Activated naive CD4-positive, alpha-beta T cell treated with anti-CD3 and anti-CD28 coated beads, Interleukin-2, amount 50 U/mL, for 24 hours (primary cell): Measurements from ENCODE around the gene YIPF3.

Source experiments
- H3K27ac Mint-ChIP-seq: one replicate; pipeline ENCODE4 v1.8.0; 2021; ENCODE audit warnings: mild to moderate bottlenecking, mixed read lengths
- H3K27me3 Mint-ChIP-seq: one replicate; pipeline ENCODE4 v1.8.0; 2021; ENCODE audit warnings: mixed read lengths
- H3K36me3 Mint-ChIP-seq: one replicate; pipeline ENCODE4 v1.8.0; 2021; ENCODE audit warnings: mixed read lengths
- H3K4me1 Mint-ChIP-seq: one replicate; pipeline ENCODE4 v1.8.0; 2021; ENCODE audit warnings: mixed read lengths
- H3K4me3 Mint-ChIP-seq: one replicate; pipeline ENCODE4 v1.8.0; 2021; ENCODE audit warnings: mild to moderate bottlenecking, mixed read lengths
- H3K9me3 Mint-ChIP-seq: one replicate; pipeline ENCODE4 v1.8.0; 2021; ENCODE audit warnings: mixed read lengths

The YIPF3 gene

DNA sequence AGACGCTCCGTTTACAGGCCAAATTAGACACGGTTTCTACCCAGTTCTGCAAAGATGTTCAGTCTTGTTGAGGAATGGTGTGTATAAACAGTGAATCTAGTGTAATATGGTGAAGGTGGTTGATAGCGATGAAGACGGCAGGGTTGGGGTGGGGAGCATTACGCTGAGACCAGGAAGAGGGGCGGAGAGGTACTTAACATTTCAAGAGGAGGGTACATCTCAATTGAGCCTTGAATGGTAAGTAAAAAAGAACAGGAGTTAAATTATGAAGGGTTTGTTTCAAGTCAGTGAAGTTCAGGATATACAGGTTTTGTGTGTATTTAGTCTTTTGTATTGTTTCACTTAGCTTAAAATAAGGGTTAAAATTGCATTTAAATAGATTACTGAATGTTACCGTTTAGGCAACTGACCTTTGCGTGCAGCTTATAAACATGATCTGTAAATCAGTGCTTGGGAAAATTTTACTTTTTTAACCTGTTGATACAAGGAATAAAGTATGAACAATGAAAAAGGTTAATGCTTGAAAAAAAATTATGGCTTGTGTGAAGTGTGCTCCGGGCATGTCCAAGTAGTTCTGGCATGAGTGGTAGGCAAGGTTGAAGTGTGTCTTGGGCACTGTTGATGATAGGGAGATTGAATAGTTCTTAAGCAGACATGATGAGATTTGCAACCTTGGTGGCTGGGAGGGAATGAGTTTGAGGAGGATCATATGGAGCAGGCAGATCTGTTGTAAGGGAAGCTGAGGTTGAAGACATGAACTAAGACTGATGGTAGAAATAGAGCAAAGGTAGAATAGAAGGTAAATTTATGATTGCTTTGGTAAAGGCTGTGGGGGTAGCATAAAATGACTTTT lies 1.0 kb upstream of the YIPF3 start:
- Mint-ChIP-seq H3K9me3 (no peaks in the 10 kb centered on the region), H3K36me3 (peaks cover 16% of the 10 kb centered on the region), H3K27me3 (no peaks in the 10 kb centered on the region), H3K4me3 (no peak overlapping the region), H3K27ac (no peak overlapping the region), H3K4me1 (peaks cover 28% of the 10 kb centered on the region)

- H3K9me3 Mint-ChIP-seq, result no peaks in the 10 kb centered on the region
- H3K4me3 Mint-ChIP-seq, result no peak overlapping the region
- no peak overlapping the region for H3K27ac Mint-ChIP-seq
- no peaks in the 10 kb centered on the region for H3K27me3 Mint-ChIP-seq
- peaks cover 19% of the 10 kb centered on the region for H3K36me3 Mint-ChIP-seq
- peaks cover 33% of the 10 kb centered on the region for H3K4me1 Mint-ChIP-seq
These were observed 394 bp downstream of the YIPF3 start for GRCh38 chr6:43516367-43516696.

- H3K4me1 Mint-ChIP-seq, result peaks cover 33% of the 10 kb centered on the region
- H3K9me3 Mint-ChIP-seq, result no peaks in the 10 kb centered on the region
- no peaks in the 10 kb centered on the region for H3K27me3 Mint-ChIP-seq
- peaks cover 19% of the 10 kb centered on the region for H3K36me3 Mint-ChIP-seq
- H3K27ac Mint-ChIP-seq, result no peak overlapping the region
- no peak overlapping the region for H3K4me3 Mint-ChIP-seq
These were observed 918 bp downstream of the YIPF3 start for GRCh38 chr6:43515808-43516207.

DNA sequence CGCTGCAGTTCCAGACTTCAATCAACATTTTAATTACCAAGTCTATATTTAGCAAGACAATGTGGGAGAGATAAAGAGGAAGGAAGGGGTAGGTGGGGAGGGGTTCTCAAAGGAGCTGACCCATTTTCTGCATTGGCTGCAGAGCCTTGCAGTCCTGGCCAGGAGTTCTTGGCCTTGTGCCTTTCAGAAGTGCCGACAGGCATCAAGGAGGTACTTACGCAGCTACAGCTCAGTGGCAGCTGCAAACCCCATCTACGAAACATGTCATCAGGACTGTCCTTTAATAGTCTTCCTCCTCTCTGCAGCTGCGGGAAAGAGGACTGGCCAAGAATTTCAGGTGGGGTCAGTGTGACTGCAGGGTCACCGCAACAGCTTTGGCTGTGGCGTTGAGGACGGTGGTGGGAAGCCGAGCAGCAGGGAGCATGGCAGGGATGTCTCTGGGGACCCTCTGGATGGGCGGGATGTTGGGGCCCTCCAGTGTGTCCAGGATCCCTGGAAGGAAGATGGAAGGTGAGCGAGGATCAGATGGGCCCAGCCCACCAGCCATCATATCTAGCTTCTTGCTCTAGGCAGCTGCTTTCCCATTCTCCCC lies 4.8 kb downstream of the YIPF3 start:
- peaks cover 46% of the 10 kb centered on the region for H3K4me1 Mint-ChIP-seq
- H3K36me3 Mint-ChIP-seq, result peaks cover 11% of the 10 kb centered on the region
- H3K9me3 Mint-ChIP-seq, result no peaks in the 10 kb centered on the region
- H3K27me3 Mint-ChIP-seq, result peaks cover 11% of the 10 kb centered on the region
- peak overlapping the region; percentile 12 for H3K4me3 Mint-ChIP-seq
- peak overlapping the region; percentile 74 for H3K27ac Mint-ChIP-seq

- no peak overlapping the region for H3K27ac Mint-ChIP-seq
These were observed 5.9 kb downstream of the YIPF3 start for GRCh38 chr6:43510827-43511163.

GRCh38 chr6:43509984-43510826 lies 6.5 kb downstream of the YIPF3 start, which contains the start of gene LRRC73:
TSS of gene LRRC73 (minus strand) at chr6:43510346. CDS start at chr6:43509785, 561 bp downstream.
- H3K4me1 Mint-ChIP-seq, result peaks cover 40% of the 10 kb centered on the region
- peaks cover 11% of the 10 kb centered on the region for H3K36me3 Mint-ChIP-seq
- peak within 1 kb of the TSS; percentile 80 for H3K4me3 Mint-ChIP-seq
- H3K27ac Mint-ChIP-seq, result peak within 1 kb of the TSS; percentile 12
- H3K9me3 Mint-ChIP-seq, result no peaks in the 10 kb centered on the region
- H3K27me3 Mint-ChIP-seq, result peaks cover 11% of the 10 kb centered on the region

More at GRCh38 chr6:43510827-43511163, 5.9 kb downstream of the YIPF3 start:
- Mint-ChIP-seq H3K27me3 (peaks cover 11% of the 10 kb centered on the region), H3K36me3 (peaks cover 11% of the 10 kb centered on the region), H3K4me3 (peak overlapping the region; percentile 70), H3K9me3 (no peaks in the 10 kb centered on the region), H3K4me1 (peaks cover 45% of the 10 kb centered on the region)

GRCh38 chr6:43509142-43509983 lies 7.4 kb downstream of the YIPF3 start:
- Mint-ChIP-seq H3K4me1 (peaks cover 32% of the 10 kb centered on the region), H3K27me3 (peaks cover 11% of the 10 kb centered on the region), H3K36me3 (peaks cover 10% of the 10 kb centered on the region), H3K9me3 (no peaks in the 10 kb centered on the region), H3K4me3 (peak overlapping the region; percentile 80), H3K27ac (peak overlapping the region; percentile 10)

DNA sequence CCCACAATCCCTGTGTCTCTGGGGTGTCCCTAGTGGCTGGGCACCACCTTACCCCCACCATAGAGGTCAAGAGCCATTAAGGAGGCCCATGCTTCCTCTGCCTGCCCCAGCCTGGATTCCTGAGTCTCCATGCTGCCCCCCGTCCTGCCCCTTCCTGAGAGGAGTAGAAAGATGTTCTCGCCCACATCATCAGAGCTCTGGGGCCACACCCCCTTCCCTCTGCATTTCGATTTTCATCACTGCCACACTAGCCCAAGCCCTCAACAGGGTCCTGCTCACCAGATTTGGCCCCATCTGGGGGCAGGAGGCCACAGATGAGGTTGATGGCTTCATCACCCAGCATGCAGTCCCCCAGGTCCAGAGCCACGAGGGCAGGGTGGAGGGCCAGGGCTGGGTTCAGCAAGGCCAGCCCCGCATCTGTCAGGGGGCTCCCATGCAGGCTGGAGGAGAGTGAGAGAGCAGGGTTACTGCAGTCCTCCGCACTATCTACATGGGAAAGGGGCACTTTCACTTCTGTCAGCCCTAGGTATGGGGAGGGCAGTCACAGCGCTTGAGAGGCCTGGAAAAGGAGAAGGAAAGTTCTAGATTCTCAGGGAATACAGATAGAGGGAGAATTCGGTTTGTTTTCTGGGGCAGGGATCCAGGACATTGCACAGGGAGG lies 8.1 kb downstream of the YIPF3 start:
- Mint-ChIP-seq H3K9me3 (no peaks in the 10 kb centered on the region), H3K27ac (peak overlapping the region; percentile 25), H3K4me3 (peak overlapping the region; percentile 80), H3K4me1 (peaks cover 29% of the 10 kb centered on the region), H3K27me3 (peaks cover 11% of the 10 kb centered on the region), H3K36me3 (peaks cover 9% of the 10 kb centered on the region)

GRCh38 chr6:43506667-43507471 lies 9.9 kb downstream of the YIPF3 start:
- Mint-ChIP-seq H3K4me1 (peaks cover 23% of the 10 kb centered on the region), H3K36me3 (peaks cover 7% of the 10 kb centered on the region), H3K4me3 (no peak overlapping the region), H3K9me3 (no peaks in the 10 kb centered on the region), H3K27ac (no peak overlapping the region), H3K27me3 (peaks cover 11% of the 10 kb centered on the region)

DNA sequence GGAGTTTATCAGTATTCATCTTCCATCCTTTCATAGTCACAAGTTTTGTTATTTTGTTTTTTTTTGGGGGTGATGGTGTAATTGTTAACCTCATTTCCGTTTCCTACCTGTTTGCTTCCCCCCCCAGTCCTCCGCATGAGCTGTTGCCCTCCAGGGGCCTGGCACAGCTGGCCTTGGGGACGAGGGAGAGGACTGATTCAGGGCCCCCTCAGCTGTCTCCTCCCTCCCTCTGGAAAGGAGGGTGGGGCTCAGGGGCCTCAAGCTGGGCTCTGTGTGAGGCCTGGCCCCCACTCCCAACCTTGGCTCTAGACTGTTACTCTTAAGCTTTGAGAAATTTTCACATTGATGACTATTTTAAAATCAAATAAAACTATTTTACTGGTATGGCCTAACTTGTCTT lies 10.6 kb downstream of the YIPF3 start:
- no peak overlapping the region for H3K27ac Mint-ChIP-seq
- H3K4me1 Mint-ChIP-seq, result peaks cover 18% of the 10 kb centered on the region
- no peaks in the 10 kb centered on the region for H3K9me3 Mint-ChIP-seq
- peaks cover 4% of the 10 kb centered on the region for H3K36me3 Mint-ChIP-seq
- H3K4me3 Mint-ChIP-seq, result no peak overlapping the region
- H3K27me3 Mint-ChIP-seq, result peaks cover 11% of the 10 kb centered on the region

DNA sequence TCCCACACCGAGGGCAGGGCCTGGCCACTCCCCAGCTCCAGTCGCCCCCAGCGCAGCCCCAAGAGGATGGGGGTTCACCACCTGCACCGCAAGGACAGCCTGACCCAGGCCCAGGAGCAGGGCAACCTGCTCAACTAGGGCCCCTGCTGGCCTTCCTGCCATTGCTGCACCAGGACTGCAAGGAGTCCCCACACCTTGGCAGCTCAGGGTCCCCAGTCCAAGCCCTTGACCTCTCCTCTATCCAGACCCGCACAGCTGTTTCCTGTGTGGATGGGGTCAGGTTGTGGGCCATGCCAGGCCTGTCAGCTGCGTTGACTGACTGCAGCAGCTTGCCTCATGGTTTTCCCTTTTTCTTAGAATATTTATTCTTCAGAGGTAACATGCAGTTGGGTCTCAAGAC lies 11.0 kb downstream of the YIPF3 start:
- Mint-ChIP-seq H3K4me1 (peaks cover 18% of the 10 kb centered on the region), H3K27ac (no peak overlapping the region), H3K4me3 (no peak overlapping the region), H3K9me3 (no peaks in the 10 kb centered on the region), H3K36me3 (peaks cover 4% of the 10 kb centered on the region), H3K27me3 (peaks cover 11% of the 10 kb centered on the region)

GRCh38 chr6:43504756-43505593 lies 11.8 kb downstream of the YIPF3 start:
- no peaks in the 10 kb centered on the region for H3K9me3 Mint-ChIP-seq
- peaks cover 4% of the 10 kb centered on the region for H3K36me3 Mint-ChIP-seq
- peaks cover 11% of the 10 kb centered on the region for H3K27me3 Mint-ChIP-seq
- no peak overlapping the region for H3K4me3 Mint-ChIP-seq
- H3K27ac Mint-ChIP-seq, result no peak overlapping the region
- H3K4me1 Mint-ChIP-seq, result peaks cover 18% of the 10 kb centered on the region

DNA sequence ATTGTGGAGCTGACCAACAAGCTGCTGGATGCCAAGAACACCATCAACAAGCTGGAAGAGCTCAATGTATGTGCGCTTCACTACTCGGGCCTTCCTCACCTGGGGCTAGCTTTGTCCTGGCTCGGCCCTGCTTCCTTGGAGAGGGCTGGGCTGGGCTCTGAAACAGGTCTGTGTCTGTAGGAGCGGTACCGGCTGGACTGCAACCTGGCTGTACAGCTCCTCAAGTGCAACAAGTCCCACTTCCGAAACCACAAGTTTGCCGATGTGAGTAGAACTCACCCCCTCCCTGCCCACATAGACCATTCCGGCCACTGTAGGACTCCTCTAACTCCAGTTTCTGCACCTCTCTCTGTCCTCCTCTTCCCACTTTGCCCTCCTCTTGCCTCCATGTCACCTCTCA lies 13.3 kb downstream of the YIPF3 start:
- Mint-ChIP-seq H3K36me3 (peaks cover 4% of the 10 kb centered on the region), H3K27ac (peak overlapping the region; percentile 66), H3K9me3 (no peaks in the 10 kb centered on the region), H3K4me1 (peaks cover 9% of the 10 kb centered on the region), H3K27me3 (peaks cover 3% of the 10 kb centered on the region), H3K4me3 (no peak overlapping the region)
